Hematopoietic multipotent progenitor cell (in vitro differentiated cells): ENCODE measurements around the gene SLC30A7. TPM values are rescaled to one million over a fixed set of nuclear protein-coding genes. Genes with fewer than 3 reads are reported as not detected.
"Not testable (repeated sequence)": the region's sequence is repeated elsewhere in the genome, so short reads cannot be mapped to it uniquely, and the experiment has no call there.

Source experiments
- DNase-seq, 3 donors: peaks; one replicate each; pipeline ENCODE4 v3.0.0-alpha.2; 2011 to 2015; ENCODE audit warnings: low read depth in 2 of 3, low spot score in 2 of 3
- total RNA-seq: library from RNA; depleted of rRNA; stranded (reverse); fragments of >200 nt; gene quantifications from one replicate; pipeline ENCODE4 v1.2.3, GENCODE V29; 2012

SLC30A7 gene
- total RNA-seq = 14.5 TPM

DNA sequence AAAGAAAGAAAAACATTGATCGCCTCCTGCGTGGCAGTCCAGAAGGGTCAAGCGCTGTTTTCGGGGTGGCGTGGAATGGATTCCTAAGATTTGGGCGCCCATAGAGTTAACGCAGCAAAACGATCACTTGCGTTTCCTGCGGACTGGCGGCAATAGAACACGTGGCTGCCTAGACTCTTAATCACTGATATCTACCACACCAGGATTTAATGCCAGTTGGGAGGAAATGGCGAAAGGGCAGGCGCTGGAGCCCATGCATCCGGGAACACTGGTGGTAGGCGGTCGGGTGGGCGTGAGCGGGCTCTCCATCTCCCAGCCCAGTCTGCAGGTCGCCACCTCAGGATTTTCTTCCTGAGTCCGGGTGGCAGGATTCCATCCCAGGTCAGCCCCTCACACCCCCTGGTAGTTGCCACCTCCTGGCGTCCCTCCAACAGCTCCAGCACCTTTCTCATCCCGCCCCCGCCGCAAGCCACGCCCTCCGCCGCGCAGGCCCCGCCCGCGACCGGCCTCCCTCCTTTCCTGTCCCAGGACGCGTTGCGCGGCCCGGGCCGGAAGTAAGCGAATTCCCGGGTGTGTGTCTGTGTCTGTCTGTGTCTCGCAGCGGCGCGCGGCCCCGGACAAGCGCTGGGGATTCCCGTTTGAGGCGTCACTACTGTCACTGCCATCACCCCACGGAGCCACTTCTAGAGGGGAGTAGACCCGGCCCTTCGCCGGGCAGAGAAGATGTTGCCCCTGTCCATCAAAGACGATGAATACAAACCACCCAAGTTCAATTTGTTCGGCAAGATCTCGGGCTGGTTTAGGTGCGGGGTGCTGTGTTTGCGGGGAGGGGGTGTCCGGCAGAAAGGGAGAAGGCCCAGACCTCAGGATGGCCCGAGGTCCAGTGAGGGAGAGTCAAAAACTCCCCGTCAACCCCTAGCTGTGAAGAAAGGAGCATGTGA lies at the start of gene SLC30A7:
SLC30A7 (plus strand) TSS at position 551 of the 941 bp plus-strand sequence; CDS start at position 724, 173 bp downstream.
- peak; percentile 86 to 92 (median 89) for DNase-seq

DNA sequence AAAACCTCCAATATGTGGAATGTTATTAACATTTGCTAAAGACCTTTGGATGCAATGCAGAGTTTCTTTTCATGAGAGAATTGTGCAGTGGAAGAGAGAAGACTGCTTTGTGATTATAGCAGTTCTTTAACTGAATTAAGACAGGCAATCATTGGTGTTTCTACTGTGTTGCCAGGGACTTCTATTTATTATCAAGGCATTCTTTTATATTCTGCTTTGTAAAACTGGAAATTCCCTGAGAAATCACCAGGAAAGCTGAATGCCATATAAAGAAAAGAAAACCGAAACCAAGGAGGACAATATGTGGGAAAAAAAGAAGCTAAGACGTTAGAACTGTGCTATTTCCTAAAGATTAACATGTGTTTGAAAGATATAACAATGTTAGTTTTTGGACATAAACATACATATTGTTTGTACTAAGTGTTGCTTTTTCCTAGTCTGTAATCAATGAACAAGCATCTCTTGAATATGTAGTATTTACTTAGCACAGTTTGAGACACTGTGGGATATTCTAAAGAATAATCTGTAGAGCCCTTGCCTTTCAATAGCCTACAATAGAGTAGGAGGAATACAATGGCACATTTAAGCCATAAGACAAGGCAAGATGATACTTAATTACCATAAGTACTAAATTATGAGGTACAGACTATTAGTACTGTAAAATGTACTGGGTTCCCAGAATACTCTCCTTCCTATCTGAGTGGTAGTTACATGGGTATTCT lies 48.4 kb upstream of the SLC30A7 start:
- DNase-seq = no peak

- no peak for DNase-seq
Observed at GRCh38 chr1:100851726-100852125, 44.2 kb upstream of the SLC30A7 start.

DNA sequence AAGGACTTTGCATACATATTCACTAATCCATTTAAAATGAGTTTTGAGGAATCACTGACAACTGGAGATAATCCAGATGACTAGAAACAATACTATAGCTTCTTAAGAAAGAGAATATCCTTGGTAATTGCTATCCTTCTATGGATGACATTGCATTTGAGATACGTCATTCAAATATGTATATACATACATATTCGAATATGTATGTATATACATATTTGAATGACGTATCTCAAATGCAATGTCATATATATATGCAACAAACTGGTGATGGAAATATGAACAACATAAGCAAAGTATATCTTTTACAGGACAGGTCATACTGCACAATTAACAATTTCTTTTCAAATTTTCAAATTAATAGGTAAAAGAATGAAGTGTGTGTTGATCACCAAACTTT lies 42.9 kb upstream of the SLC30A7 start:
- no peak for DNase-seq

DNA sequence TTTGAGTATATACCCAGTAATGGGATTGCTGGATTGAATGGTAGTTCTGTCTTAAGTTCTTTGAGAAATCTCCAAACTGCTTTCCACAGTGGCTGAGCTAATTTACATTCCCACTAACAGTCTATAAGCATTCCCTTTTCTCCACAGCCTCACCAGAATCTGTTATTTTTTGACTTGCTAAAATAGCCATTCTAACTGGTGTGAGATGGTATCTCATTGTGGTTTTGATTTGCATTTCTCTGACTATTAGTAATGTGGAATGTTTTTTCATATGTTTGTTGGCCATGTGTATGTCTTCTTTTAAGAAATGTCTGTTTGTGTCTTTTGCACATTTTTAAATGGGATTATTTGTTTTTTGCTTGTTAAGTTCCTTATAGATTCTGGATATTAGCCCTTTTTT lies 40.8 kb upstream of the SLC30A7 start:
- not testable (repeated sequence) for DNase-seq

GRCh38 chr1:100860397-100860991 lies 35.4 kb upstream of the SLC30A7 start:
- DNase-seq = no peak

- DNase-seq = no peak
Observed at GRCh38 chr1:100861379-100861778, 34.5 kb upstream of the SLC30A7 start.

DNA sequence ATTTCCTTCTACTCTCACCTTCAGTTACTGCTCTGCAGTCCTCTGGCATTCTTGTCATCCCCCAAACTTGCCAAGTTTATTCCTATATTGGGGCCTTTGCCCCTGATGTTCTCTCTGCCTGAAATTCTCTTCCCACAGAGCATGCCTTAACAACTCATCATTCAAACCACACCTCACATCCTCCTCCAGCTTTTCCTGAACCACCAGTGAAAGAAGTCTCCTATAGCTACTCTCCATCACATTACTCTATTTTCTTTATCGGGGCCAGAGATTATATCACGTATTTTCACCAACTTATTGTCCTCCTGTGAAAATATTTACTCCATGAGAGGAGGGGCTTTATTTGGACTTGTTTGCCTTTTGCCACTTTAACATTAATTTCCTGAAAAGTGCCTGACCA lies 33.3 kb upstream of the SLC30A7 start:
- DNase-seq = no peak

- DNase-seq = peak in 2 of 3 donors; percentile 29 to 68
Observed at GRCh38 chr1:100866041-100866900, 29.6 kb upstream of the SLC30A7 start.

DNA sequence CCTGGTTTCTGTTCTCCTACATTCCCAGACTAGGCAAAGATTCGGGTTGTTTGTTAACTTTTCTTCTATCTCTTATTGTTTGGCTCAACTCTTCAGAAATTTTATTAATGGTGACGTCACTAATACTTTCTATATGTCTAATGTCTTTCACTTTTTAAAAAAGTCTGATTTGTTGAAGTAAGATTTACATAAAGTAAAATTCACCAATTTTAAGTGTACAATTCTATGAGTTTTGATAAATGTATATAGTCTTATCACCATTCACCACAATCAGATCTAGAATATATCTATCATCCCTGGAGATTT lies 29.0 kb upstream of the SLC30A7 start:
- no peak for DNase-seq

GRCh38 chr1:100868364-100868995 lies 27.4 kb upstream of the SLC30A7 start:
- DNase-seq = peak; percentile 7 to 74 (median 39)

DNA sequence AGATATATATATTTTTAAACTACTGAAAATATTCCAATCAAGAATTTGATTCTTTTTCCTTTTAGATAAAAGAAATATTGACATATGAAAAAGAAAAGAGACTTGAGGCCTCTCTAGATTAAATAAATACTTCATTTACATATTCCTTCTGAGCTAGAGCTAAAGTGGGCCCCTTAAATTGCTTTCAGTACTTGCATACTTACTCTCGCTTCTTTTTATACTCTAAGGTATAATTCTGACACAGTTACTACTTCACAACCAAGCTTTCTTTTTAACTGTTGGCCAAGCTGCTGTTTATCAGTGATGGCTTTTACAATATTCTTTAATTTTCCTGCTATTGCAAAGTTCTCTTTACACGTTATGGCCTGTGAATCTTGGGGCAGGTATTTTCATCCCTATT lies 25.9 kb upstream of the SLC30A7 start:
- DNase-seq = no peak

- no peak for DNase-seq
Observed at GRCh38 chr1:100874433-100874832, 21.5 kb upstream of the SLC30A7 start.

DNA sequence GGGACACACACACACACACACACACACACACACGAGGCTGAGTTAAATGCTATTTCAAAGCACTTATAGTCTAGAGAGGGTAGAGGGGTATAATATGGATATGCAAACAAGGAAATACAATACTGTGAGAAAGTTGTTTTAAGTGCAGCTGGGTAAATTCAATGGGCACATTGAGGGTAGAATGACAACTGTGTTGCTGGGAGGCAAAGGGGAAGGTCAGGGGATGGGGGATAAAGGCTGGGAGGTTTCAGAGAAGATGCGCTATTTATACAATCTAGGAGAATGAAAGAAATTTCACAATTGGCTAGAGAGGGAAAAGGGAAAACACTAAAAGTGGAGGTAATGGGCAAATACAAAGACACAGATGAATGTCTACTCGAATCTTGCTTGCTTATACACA lies 20.7 kb upstream of the SLC30A7 start:
- no peak for DNase-seq

- peak in 1 of 3 donors; percentile 32 for DNase-seq
Observed at GRCh38 chr1:100876291-100876690, 19.6 kb upstream of the SLC30A7 start.

GRCh38 chr1:100879422-100879821 lies 16.5 kb upstream of the SLC30A7 start:
- no peak for DNase-seq

- DNase-seq = no peak
Observed at GRCh38 chr1:100881687-100882086, 14.2 kb upstream of the SLC30A7 start.

GRCh38 chr1:100882698-100883097 lies 13.2 kb upstream of the SLC30A7 start:
- DNase-seq = no peak

DNA sequence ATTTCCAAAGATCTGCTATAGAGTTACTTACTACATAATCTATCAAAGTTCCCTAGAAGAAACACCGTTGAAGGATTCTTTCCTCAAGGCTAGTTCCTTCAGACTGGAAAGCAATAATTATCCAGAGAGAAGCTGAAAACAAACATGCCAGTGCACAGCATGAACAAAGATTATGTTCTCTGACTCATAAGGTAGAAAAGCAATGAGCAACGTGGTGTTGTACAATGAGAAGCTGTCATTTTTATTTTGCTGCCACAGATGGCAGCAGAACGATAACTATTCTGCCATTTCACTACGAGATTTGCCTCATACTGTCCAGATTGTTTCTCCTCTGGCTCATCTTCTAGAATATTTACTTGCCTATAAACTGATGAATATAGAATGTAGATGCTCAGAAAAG lies 11.9 kb upstream of the SLC30A7 start:
- no peak for DNase-seq

DNA sequence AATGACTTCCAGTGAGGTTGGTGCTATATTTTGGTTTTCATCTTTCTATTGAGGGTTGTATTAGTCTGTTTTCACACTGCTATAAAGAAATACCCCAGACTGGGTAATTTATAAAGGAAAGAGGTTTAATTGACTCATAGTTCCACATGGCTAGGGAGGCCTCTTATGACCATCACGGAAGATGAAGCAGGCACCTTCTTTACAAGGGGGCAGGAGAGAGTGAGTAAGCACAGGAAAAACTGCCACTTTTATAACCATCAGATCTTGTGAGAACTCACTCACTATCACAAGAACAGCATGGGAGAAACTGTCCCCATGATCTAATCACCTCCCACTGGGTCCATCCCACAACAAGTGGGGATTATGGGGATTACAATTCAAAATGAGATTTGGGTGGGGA lies 6.9 kb upstream of the SLC30A7 start:
- DNase-seq = not testable (repeated sequence)
